Measurements from ENCODE around the gene RNF144B. TPM values are rescaled to one million over a fixed set of nuclear protein-coding genes. Genes with fewer than 3 reads are reported as not detected.

Gene RNF144B
- total RNA-seq, 2 experiments from 2014 or later = 2.1 to 2.9 TPM

GRCh38 chr6:18501663-18502013 lies 114.5 kb downstream of the RNF144B start:
- no peaks in the 10 kb centered on the region for H3K9me3 Mint-ChIP-seq
- H3K4me3 Mint-ChIP-seq = no peak overlapping the region
- no peaks in the 10 kb centered on the region for H3K36me3 Mint-ChIP-seq
- H3K4me1 Mint-ChIP-seq (ENCODE audit: low read depth) = no peaks in the 10 kb centered on the region
- ChIA-PET POLR2A (no interaction called here), CTCF (interaction anchor here (1.0 to 7.5 kb wide), 4 partner anchors 63 to 178 kb away, joined by 3 to 109 read pairs (median 9); no protein-coding TSS in a partner anchor)
- no peak for DNase-seq
- H3K27ac Mint-ChIP-seq = no peak overlapping the region
- H3K27me3 Mint-ChIP-seq = peaks cover 5% of the 10 kb centered on the region
- intact Hi-C loops (cut with micrococcal nuclease) = loop anchor here (5.0 kb wide), 1 partner anchor 114 kb away; the partner anchor contains the start of gene RNF144B

- CTCF ChIA-PET = interaction anchor here (0.6 to 7.5 kb wide), 12 partner anchors 49 to 257 kb away, joined by 3 to 109 read pairs (median 4); no protein-coding TSS in a partner anchor
- intact Hi-C loops (cut with micrococcal nuclease) = loop anchor here (5.0 kb wide), 1 partner anchor 116 kb away; the partner anchor contains the start of gene RNF144B
- Mint-ChIP-seq H3K27ac (no peak overlapping the region), H3K4me3 (no peak overlapping the region), H3K27me3 (peaks cover 3% of the 10 kb centered on the region), H3K9me3 (no peaks in the 10 kb centered on the region), H3K36me3 (no peaks in the 10 kb centered on the region), H3K4me1 (ENCODE audit: low read depth) (no peaks in the 10 kb centered on the region)
- DNase-seq = no peak
- POLR2A ChIA-PET = no interaction called here
Observed at GRCh38 chr6:18503206-18503592, 116.0 kb downstream of the RNF144B start.

GRCh38 chr6:18503593-18504231 lies 116.6 kb downstream of the RNF144B start:
- peak; percentile 44 for DNase-seq

GRCh38 chr6:18504232-18504596 lies 117.1 kb downstream of the RNF144B start:
- Mint-ChIP-seq H3K4me1 (ENCODE audit: low read depth) (no peaks in the 10 kb centered on the region), H3K27me3 (peaks cover 1% of the 10 kb centered on the region), H3K27ac (no peak overlapping the region), H3K9me3 (no peaks in the 10 kb centered on the region), H3K4me3 (no peak overlapping the region), H3K36me3 (no peaks in the 10 kb centered on the region)
- CTCF ChIA-PET = interaction anchor here (1.2 to 7.5 kb wide), 5 partner anchors 74 to 181 kb away, joined by 3 to 109 read pairs (median 13); no protein-coding TSS in a partner anchor
- intact Hi-C loops (cut with micrococcal nuclease) = loop anchor here (1.0 to 5.0 kb wide), 2 partner anchors 117 to 180 kb away; partner anchors contain the start of gene RNF144B
- no peak for DNase-seq
- POLR2A ChIA-PET = no interaction called here

More at GRCh38 chr6:18503593-18504231, 116.6 kb downstream of the RNF144B start:
- Mint-ChIP-seq H3K4me1 (ENCODE audit: low read depth) (no peaks in the 10 kb centered on the region), H3K27me3 (peaks cover 1% of the 10 kb centered on the region), H3K27ac (no peak overlapping the region), H3K4me3 (no peak overlapping the region), H3K9me3 (no peaks in the 10 kb centered on the region), H3K36me3 (no peaks in the 10 kb centered on the region)
- ChIA-PET POLR2A (no interaction called here), CTCF (interaction anchor here (0.6 to 7.5 kb wide), 12 partner anchors 50 to 258 kb away, joined by 3 to 109 read pairs (median 4); no protein-coding TSS in a partner anchor)
- intact Hi-C loops (cut with micrococcal nuclease) = loop anchor here (1.0 to 5.0 kb wide), 2 partner anchors 116 to 179 kb away; partner anchors contain the start of gene RNF144B

GRCh38 chr6:18506382-18507017 lies 119.3 kb downstream of the RNF144B start:
- Mint-ChIP-seq H3K27ac (no peak overlapping the region), H3K36me3 (no peaks in the 10 kb centered on the region), H3K27me3 (peaks cover 1% of the 10 kb centered on the region), H3K9me3 (no peaks in the 10 kb centered on the region), H3K4me1 (ENCODE audit: low read depth) (peaks cover 14% of the 10 kb centered on the region), H3K4me3 (no peak overlapping the region)
- DNase-seq = no peak
- ChIA-PET POLR2A (no interaction called here), CTCF (interaction anchor here (1.0 to 7.5 kb wide), 6 partner anchors 17 to 189 kb away, joined by 3 to 109 read pairs (median 4); no protein-coding TSS in a partner anchor)
- intact Hi-C loops (cut with micrococcal nuclease) = no loop called here

GRCh38 chr6:18507018-18507415 lies 119.9 kb downstream of the RNF144B start:
- Mint-ChIP-seq H3K4me1 (ENCODE audit: low read depth) (peaks cover 14% of the 10 kb centered on the region), H3K36me3 (no peaks in the 10 kb centered on the region), H3K27ac (no peak overlapping the region), H3K9me3 (no peaks in the 10 kb centered on the region), H3K27me3 (peaks cover 1% of the 10 kb centered on the region), H3K4me3 (no peak overlapping the region)
- CTCF ChIA-PET = interaction anchor here (1.0 to 7.5 kb wide), 4 partner anchors 165 to 183 kb away, joined by 3 to 109 read pairs (median 6); no protein-coding TSS in a partner anchor
- intact Hi-C loops (cut with micrococcal nuclease) = no loop called here
- DNase-seq = no peak
- POLR2A ChIA-PET = no interaction called here

GRCh38 chr6:18507561-18507960 lies 120.4 kb downstream of the RNF144B start:
- no peak overlapping the region for H3K27ac Mint-ChIP-seq
- H3K4me3 Mint-ChIP-seq = no peak overlapping the region
- intact Hi-C loops (cut with micrococcal nuclease) = no loop called here
- ChIA-PET POLR2A (no interaction called here), CTCF (interaction anchor here (0.6 to 7.5 kb wide), 2 partner anchors 178 to 184 kb away, joined by 3 to 109 read pairs; no protein-coding TSS in a partner anchor)
- no peaks in the 10 kb centered on the region for H3K9me3 Mint-ChIP-seq
- no peaks in the 10 kb centered on the region for H3K36me3 Mint-ChIP-seq
- H3K27me3 Mint-ChIP-seq = peaks cover 1% of the 10 kb centered on the region
- no peak for DNase-seq
- peaks cover 14% of the 10 kb centered on the region for H3K4me1 Mint-ChIP-seq (ENCODE audit: low read depth)

- no peak overlapping the region for H3K4me3 Mint-ChIP-seq
- intact Hi-C loops (cut with micrococcal nuclease) = loop anchor here (5.0 to 10.0 kb wide), 2 partner anchors 248 to 355 kb away; partner anchors contain the start of genes DEK, KDM1B and TPMT
- peak overlapping the region; percentile 40 for H3K27ac Mint-ChIP-seq
Observed at GRCh38 chr6:18509871-18510643, 122.9 kb downstream of the RNF144B start.

GRCh38 chr6:18510644-18511033 lies 123.5 kb downstream of the RNF144B start:
- H3K27ac Mint-ChIP-seq = peak overlapping the region; percentile 30
- no peaks in the 10 kb centered on the region for H3K9me3 Mint-ChIP-seq
- no peak for DNase-seq
- ChIA-PET CTCF (interaction anchor here (2.0 kb wide), 1 partner anchor 187 kb away, joined by 7 read pairs; no protein-coding TSS in a partner anchor), POLR2A (no interaction called here)
- peaks cover 7% of the 10 kb centered on the region for H3K27me3 Mint-ChIP-seq
- no peak overlapping the region for H3K4me3 Mint-ChIP-seq
- peaks cover 23% of the 10 kb centered on the region for H3K4me1 Mint-ChIP-seq (ENCODE audit: low read depth)
- intact Hi-C loops (cut with micrococcal nuclease) = loop anchor here (5.0 to 10.0 kb wide), 2 partner anchors 248 to 356 kb away; partner anchors contain the start of genes DEK, KDM1B and TPMT
- no peaks in the 10 kb centered on the region for H3K36me3 Mint-ChIP-seq

More at GRCh38 chr6:18509871-18510643, 122.9 kb downstream of the RNF144B start:
- ChIA-PET POLR2A (no interaction called here), CTCF (interaction anchor here (2.0 kb wide), 1 partner anchor 186 kb away, joined by 7 read pairs; no protein-coding TSS in a partner anchor)
- Mint-ChIP-seq H3K27me3 (peaks cover 7% of the 10 kb centered on the region), H3K4me1 (ENCODE audit: low read depth) (peaks cover 23% of the 10 kb centered on the region), H3K36me3 (no peaks in the 10 kb centered on the region), H3K9me3 (no peaks in the 10 kb centered on the region)
- DNase-seq = peak; percentile 62

GRCh38 chr6:18511211-18511610 lies 124.1 kb downstream of the RNF144B start:
- Mint-ChIP-seq H3K27ac (no peak overlapping the region), H3K27me3 (peaks cover 7% of the 10 kb centered on the region), H3K4me3 (no peak overlapping the region), H3K36me3 (no peaks in the 10 kb centered on the region), H3K4me1 (ENCODE audit: low read depth) (peaks cover 23% of the 10 kb centered on the region), H3K9me3 (no peaks in the 10 kb centered on the region)
- DNase-seq = no peak
- intact Hi-C loops (cut with micrococcal nuclease) = loop anchor here (5.0 to 10.0 kb wide), 2 partner anchors 249 to 356 kb away; partner anchors contain the start of genes DEK, KDM1B and TPMT
- ChIA-PET POLR2A (no interaction called here), CTCF (no interaction called here)

GRCh38 chr6:18513253-18513798 lies 126.2 kb downstream of the RNF144B start:
- no peaks in the 10 kb centered on the region for H3K9me3 Mint-ChIP-seq
- DNase-seq = no peak
- ChIA-PET POLR2A (interaction anchor here (0.9 kb wide), 1 partner anchor 185 kb away, joined by 3 read pairs; no protein-coding TSS in a partner anchor), CTCF (interaction anchor here (1.2 kb wide), 1 partner anchor 190 kb away, joined by 5 read pairs; no protein-coding TSS in a partner anchor)
- H3K36me3 Mint-ChIP-seq = no peaks in the 10 kb centered on the region
- intact Hi-C loops (cut with micrococcal nuclease) = loop anchor here (1.0 to 10.0 kb wide), 3 partner anchors 28 to 359 kb away; partner anchors contain the start of genes DEK, KDM1B and TPMT
- peaks cover 9% of the 10 kb centered on the region for H3K27me3 Mint-ChIP-seq
- H3K4me1 Mint-ChIP-seq (ENCODE audit: low read depth) = peaks cover 23% of the 10 kb centered on the region
- H3K4me3 Mint-ChIP-seq = no peak overlapping the region
- no peak overlapping the region for H3K27ac Mint-ChIP-seq
